Measurements from ENCODE around the gene KIR2DL1.
"Not testable (repeated sequence)": the region's sequence is repeated elsewhere in the genome, so short reads cannot be mapped to it uniquely, and the experiment has no call there.

The KIR2DL1 gene

DNA sequence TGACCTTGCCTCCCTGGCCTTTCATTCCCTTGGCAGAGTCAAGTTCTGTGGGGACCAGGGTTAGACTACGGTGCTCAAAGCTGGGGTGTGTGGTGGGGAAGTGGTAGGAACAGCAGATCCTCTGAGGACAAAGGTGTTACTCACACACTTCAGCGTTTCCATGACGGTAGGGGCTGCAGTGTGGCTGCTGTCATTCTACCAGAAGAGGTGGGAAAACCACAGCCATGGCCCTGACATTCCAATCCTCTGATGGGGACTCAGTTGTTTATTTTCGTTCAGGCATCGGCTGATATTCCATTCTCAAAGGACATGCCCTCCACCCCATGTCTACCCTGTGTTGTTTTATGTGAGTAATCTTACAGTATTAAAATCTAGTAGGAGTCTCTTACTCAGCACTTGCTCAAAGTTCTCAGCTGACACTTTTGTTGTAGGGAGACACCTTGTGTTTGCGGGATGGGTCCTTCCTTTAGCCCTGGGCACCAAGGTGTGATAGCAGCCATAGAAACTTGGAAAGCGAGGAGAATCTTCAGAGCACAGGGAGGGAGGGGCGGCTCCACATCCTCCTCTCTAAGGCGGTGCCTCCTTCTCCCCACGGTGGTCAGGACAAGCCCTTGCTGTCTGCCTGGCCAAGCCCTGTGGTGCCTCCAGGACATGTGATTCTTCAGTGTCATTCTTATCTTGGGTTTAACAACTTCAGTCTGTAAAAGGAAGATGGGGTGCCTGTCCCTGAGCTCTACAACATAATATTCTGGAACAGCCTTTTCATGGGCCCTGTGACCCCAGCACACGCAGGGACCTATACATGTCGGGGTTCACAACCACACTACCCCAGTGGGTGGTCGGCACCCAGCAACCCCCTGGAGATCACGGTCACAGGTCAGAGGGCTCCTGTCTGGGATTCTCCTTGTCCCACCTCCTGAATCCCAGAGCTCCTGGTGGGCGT, 1.7 kb downstream of the KIR2DL1 start:
- not testable (repeated sequence) for DNase-seq (ENCODE audit: low spot score)

- not testable (repeated sequence) for DNase-seq (ENCODE audit: low spot score)
Observed at GRCh38 chr19:54772666-54773065, 3.1 kb downstream of the KIR2DL1 start.

- not testable (repeated sequence) for DNase-seq (ENCODE audit: low spot score)
Observed at GRCh38 chr19:54775095-54775815, 5.7 kb downstream of the KIR2DL1 start.

DNA sequence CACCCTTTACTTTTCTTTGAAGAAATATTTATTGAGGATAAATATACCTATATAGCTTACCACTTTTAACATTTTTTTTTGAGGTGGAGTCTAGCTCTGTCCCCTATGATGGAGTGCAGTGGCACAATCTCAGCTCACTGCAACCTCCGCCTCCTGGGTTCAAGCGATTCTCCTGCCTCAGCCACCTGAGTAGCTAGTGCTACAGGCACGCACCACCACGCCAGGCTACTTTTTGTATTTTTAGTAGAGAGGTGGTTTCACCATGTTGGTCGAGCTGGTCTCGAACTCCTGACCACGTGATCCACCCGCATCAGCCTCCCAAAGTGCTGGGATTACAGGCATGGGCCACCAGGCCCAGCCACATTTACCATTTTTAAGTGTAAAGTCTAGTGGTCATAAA, 6.2 kb downstream of the KIR2DL1 start:
- not testable (repeated sequence) for DNase-seq (ENCODE audit: low spot score)

DNA sequence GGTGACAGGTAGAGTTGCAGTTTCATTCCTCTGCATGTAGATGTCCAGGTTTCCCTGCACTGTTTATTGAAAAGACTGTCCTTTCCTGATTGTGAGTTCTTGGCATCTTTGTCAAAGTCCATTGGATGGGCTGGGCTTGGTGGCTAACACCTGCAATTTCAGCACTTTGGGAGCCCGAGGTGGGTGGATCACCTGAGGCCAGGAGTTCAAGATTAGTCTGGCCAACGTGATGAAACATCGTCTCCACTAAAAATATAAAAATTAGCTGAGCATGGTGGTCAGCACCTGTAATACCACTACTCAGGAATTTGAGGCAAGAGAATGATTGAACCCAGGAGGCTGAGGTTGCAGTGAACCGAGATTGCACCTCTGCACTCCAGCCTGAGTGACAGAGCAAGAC, 8.3 kb downstream of the KIR2DL1 start:
- not testable (repeated sequence) for DNase-seq (ENCODE audit: low spot score)

GRCh38 chr19:54778896-54779295, 9.3 kb downstream of the KIR2DL1 start:
- DNase-seq (ENCODE audit: low spot score), result not testable (repeated sequence)

GRCh38 chr19:54782916-54783315, 13.3 kb downstream of the KIR2DL1 start:
- not testable (repeated sequence) for DNase-seq (ENCODE audit: low spot score)

GRCh38 chr19:54786091-54786723, 16.6 kb downstream of the KIR2DL1 start:
- not testable (repeated sequence) for DNase-seq (ENCODE audit: low spot score)

DNA sequence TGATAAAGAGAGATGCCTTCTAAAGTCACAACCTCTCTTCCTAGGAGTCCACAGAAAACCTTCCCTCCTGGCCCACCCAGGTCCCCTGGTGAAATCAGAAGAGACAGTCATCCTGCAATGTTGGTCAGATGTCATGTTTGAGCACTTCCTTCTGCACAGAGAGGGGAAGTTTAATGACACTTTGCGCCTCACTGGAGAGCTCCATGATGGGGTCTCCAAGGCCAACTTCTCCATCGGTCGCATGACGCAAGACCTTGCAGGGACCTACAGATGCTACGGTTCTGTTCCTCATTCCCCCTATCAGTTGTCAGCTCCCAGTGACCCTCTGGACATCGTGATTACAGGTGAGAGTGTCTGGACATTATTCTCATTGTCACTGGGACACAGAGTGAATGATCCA, 18.6 kb downstream of the KIR2DL1 start:
- not testable (repeated sequence) for DNase-seq (ENCODE audit: low spot score)

GRCh38 chr19:54790711-54791110, 21.1 kb downstream of the KIR2DL1 start:
- DNase-seq (ENCODE audit: low spot score), result no peak

DNA sequence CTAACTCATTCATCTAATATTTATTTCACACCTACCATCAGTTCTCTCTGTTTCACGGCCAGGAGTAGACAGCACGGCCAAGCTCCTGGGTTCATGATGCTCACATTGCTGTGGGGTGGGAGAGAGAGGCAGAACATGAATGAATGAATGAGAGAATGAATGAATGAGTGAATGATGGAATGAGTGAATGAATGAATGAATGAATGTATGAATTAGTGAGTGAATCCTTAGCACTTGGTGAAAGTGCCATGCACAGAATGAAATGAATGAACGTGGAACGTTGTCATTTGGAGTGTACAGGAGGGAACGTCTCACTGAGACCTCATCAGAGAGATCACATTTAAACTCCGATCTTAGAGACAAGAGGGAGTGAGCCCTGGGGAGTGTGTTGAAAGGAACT, 21.9 kb downstream of the KIR2DL1 start:
- no peak for DNase-seq (ENCODE audit: low spot score)

DNA sequence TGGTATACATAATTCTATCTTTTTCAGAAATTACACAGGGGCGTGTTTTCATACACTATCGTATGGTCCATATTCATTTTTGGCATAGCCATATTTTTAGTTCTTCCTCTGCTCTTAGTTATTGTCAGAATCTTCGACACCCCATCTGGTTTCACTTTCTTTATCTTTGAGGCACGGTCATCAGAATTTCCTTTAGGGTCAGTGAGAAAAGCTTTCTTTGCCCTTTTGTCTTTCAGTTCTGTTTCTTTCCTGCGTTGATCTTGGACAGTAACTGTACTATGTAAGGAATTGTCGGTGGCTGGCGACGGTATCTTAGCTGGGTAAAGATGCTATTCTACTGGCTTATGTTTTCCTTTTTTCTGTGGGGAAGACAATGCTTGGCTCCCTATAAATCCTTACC, 23.2 kb downstream of the KIR2DL1 start:
- DNase-seq (ENCODE audit: low spot score), result no peak

DNA sequence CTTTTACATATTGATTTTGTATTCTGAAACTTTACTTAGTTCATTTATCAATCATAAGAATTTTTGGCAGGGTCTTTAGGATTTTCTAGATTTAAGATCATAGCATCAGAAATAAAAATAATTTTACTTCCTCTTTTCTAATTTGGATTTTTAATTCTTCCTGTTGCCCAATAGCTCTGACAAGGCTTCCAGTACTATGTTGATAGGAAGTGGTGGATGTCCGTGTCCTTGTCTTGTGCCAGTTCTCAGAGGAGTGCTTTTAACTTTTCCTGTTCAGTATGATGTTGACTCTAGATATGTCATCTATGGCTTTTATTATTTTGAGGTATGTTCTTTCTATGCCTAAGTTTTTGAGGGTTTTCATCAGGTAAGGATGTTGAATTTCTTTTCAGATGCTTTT, 26.2 kb downstream of the KIR2DL1 start:
- no peak for DNase-seq (ENCODE audit: low spot score)

- DNase-seq (ENCODE audit: low spot score), result no peak
Observed at GRCh38 chr19:54803410-54803809, 33.8 kb downstream of the KIR2DL1 start, which contains the start of gene KIR2DL4. KIR2DL4 (plus strand) TSS chr19:54803610; CDS start chr19:54803652, 42 bp downstream.

- no peak for DNase-seq (ENCODE audit: low spot score)
Observed at GRCh38 chr19:54804101-54804500, 34.5 kb downstream of the KIR2DL1 start.

DNA sequence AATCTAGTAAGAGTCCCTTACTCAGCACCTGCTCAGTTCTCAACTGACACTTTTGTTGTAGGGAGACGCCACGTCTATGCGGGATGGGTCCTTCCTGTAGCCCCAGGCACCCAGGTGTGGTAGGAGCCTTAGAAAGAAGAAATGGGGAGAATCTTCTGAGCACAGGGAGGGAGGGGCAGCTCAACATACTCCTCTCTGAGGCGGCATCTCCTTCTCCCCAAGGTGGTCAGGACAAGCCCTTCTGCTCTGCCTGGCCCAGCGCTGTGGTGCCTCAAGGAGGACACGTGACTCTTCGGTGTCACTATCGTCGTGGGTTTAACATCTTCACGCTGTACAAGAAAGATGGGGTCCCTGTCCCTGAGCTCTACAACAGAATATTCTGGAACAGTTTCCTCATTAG, 35.0 kb downstream of the KIR2DL1 start:
- DNase-seq (ENCODE audit: low spot score), result no peak

GRCh38 chr19:54805665-54806515, 36.3 kb downstream of the KIR2DL1 start:
- no peak for DNase-seq (ENCODE audit: low spot score)

- no peak for DNase-seq (ENCODE audit: low spot score)
Observed at GRCh38 chr19:54806516-54806838, 36.9 kb downstream of the KIR2DL1 start.

GRCh38 chr19:54814571-54814970, 45.0 kb downstream of the KIR2DL1 start:
- DNase-seq (ENCODE audit: low spot score), result not testable (repeated sequence)

GRCh38 chr19:54816251-54816650, 46.7 kb downstream of the KIR2DL1 start, which contains the start of gene KIR3DL1:
KIR3DL1 (plus strand) TSS chr19:54816468.
- not testable (repeated sequence) for DNase-seq (ENCODE audit: low spot score)
